ENCODE measurements around the gene RNF150.

DNA sequence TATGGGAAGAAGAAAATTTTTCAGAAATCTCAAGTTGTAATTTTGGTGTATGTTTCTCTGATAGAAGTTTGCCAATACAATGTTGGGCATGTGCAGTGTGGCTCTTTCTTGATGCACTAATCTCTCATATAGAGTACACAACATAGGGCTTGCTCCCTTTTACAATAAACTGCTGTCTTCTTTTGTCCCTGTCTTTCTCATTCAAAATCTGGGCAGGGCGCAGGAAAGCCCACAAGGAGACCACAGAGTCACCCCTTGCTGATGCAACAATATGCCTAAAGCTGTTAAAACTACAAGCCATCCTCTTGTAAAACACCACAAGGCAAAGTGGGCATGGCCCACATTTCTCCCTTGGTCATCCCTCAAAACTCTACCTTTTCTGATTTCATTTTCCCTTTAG lies 313.7 kb downstream of the RNF150 start:
- TF ChIP-seq POLR2AphosphoS5 (IDR thresholded peaks at IDR 0.05; ENCODE audit: low read depth), result no peak
- TF ChIP-seq, protein P1, sequence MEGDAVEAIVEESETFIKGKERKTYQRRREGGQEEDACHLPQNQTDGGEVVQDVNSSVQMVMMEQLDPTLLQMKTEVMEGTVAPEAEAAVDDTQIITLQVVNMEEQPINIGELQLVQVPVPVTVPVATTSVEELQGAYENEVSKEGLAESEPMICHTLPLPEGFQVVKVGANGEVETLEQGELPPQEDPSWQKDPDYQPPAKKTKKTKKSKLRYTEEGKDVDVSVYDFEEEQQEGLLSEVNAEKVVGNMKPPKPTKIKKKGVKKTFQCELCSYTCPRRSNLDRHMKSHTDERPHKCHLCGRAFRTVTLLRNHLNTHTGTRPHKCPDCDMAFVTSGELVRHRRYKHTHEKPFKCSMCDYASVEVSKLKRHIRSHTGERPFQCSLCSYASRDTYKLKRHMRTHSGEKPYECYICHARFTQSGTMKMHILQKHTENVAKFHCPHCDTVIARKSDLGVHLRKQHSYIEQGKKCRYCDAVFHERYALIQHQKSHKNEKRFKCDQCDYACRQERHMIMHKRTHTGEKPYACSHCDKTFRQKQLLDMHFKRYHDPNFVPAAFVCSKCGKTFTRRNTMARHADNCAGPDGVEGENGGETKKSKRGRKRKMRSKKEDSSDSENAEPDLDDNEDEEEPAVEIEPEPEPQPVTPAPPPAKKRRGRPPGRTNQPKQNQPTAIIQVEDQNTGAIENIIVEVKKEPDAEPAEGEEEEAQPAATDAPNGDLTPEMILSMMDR (IDR thresholded peaks at IDR 0.05; ENCODE audit: insufficient read depth, low read length), result no peak
- TF ChIP-seq, protein P2, sequence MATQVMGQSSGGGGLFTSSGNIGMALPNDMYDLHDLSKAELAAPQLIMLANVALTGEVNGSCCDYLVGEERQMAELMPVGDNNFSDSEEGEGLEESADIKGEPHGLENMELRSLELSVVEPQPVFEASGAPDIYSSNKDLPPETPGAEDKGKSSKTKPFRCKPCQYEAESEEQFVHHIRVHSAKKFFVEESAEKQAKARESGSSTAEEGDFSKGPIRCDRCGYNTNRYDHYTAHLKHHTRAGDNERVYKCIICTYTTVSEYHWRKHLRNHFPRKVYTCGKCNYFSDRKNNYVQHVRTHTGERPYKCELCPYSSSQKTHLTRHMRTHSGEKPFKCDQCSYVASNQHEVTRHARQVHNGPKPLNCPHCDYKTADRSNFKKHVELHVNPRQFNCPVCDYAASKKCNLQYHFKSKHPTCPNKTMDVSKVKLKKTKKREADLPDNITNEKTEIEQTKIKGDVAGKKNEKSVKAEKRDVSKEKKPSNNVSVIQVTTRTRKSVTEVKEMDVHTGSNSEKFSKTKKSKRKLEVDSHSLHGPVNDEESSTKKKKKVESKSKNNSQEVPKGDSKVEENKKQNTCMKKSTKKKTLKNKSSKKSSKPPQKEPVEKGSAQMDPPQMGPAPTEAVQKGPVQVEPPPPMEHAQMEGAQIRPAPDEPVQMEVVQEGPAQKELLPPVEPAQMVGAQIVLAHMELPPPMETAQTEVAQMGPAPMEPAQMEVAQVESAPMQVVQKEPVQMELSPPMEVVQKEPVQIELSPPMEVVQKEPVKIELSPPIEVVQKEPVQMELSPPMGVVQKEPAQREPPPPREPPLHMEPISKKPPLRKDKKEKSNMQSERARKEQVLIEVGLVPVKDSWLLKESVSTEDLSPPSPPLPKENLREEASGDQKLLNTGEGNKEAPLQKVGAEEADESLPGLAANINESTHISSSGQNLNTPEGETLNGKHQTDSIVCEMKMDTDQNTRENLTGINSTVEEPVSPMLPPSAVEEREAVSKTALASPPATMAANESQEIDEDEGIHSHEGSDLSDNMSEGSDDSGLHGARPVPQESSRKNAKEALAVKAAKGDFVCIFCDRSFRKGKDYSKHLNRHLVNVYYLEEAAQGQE (IDR thresholded peaks at IDR 0.05; ENCODE audit: insufficient replicate concordance, low read depth), result no peak
